DOHH2 (cell line): ENCODE data around the gene HAO1.

Experiments
- EZH2phosphoT487 ChIP-seq: fragments of 200-600 bp; sonication (generic); IDR thresholded peaks from 2 replicates; pipeline ENCODE4 v1.6.1; 2017; ENCODE audit warnings: borderline replicate concordance, mild to moderate bottlenecking, antibody characterized with exemption, low read length, moderate library complexity, mixed read lengths
- TF ChIP-seq, protein P1 (sequence below): fragments of 200-600 bp; sonication (generic); IDR thresholded peaks from one replicate; pipeline ENCODE4 v1.5.1; 2014; ENCODE audit warnings: antibody characterized with exemption, mild to moderate bottlenecking, low read depth, low read length; ENCODE audit not compliant: poor library complexity, severe bottlenecking

GRCh38 chr20:7959484-7959883, 19.2 kb upstream of the HAO1 start:
- TF ChIP-seq, protein P1, sequence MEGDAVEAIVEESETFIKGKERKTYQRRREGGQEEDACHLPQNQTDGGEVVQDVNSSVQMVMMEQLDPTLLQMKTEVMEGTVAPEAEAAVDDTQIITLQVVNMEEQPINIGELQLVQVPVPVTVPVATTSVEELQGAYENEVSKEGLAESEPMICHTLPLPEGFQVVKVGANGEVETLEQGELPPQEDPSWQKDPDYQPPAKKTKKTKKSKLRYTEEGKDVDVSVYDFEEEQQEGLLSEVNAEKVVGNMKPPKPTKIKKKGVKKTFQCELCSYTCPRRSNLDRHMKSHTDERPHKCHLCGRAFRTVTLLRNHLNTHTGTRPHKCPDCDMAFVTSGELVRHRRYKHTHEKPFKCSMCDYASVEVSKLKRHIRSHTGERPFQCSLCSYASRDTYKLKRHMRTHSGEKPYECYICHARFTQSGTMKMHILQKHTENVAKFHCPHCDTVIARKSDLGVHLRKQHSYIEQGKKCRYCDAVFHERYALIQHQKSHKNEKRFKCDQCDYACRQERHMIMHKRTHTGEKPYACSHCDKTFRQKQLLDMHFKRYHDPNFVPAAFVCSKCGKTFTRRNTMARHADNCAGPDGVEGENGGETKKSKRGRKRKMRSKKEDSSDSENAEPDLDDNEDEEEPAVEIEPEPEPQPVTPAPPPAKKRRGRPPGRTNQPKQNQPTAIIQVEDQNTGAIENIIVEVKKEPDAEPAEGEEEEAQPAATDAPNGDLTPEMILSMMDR: no peak
- no peak for TF ChIP-seq EZH2phosphoT487
